ENCODE data around the gene SYT6.

SYT6 gene

GRCh38 chr1:114094363-114094634, 59.4 kb downstream of the SYT6 start:
- no peak overlapping the region for H3K4me3 ChIP-seq (ENCODE audit: low read depth, low read length)
- no peak for TF ChIP-seq CTCF (conservative IDR thresholded peaks at IDR 0.05; ENCODE audit: low read depth, low read length)
- DNase-seq (ENCODE audit: low read depth) = peak; percentile 22

GRCh38 chr1:114093624-114094362, 59.9 kb downstream of the SYT6 start:
- peak; percentile 29 for DNase-seq (ENCODE audit: low read depth)
- peak; percentile 16 for TF ChIP-seq CTCF (conservative IDR thresholded peaks at IDR 0.05; ENCODE audit: low read depth, low read length)
- H3K4me3 ChIP-seq (ENCODE audit: low read depth, low read length) = no peak overlapping the region

GRCh38 chr1:114092186-114093062, 61.2 kb downstream of the SYT6 start:
- no peak for TF ChIP-seq CTCF (conservative IDR thresholded peaks at IDR 0.05; ENCODE audit: low read depth, low read length)
- no peak for DNase-seq (ENCODE audit: low read depth)
- H3K4me3 ChIP-seq (ENCODE audit: low read depth, low read length) = no peak overlapping the region

GRCh38 chr1:114091711-114092110, 62.0 kb downstream of the SYT6 start:
- no peak overlapping the region for H3K4me3 ChIP-seq (ENCODE audit: low read depth, low read length)
- no peak for TF ChIP-seq CTCF (conservative IDR thresholded peaks at IDR 0.05; ENCODE audit: low read depth, low read length)
- DNase-seq (ENCODE audit: low read depth) = no peak

- no peak for DNase-seq (ENCODE audit: low read depth)
- TF ChIP-seq CTCF (conservative IDR thresholded peaks at IDR 0.05; ENCODE audit: low read depth, low read length) = no peak
Measured at GRCh38 chr1:114090738-114091505, 62.7 kb downstream of the SYT6 start.

GRCh38 chr1:114089502-114090138, 64.0 kb downstream of the SYT6 start:
- DNase-seq (ENCODE audit: low read depth) = no peak
- TF ChIP-seq CTCF (conservative IDR thresholded peaks at IDR 0.05; ENCODE audit: low read depth, low read length) = no peak
- H3K4me3 ChIP-seq (ENCODE audit: low read depth, low read length) = no peak overlapping the region

More at GRCh38 chr1:114090738-114091505, 62.7 kb downstream of the SYT6 start:
- H3K4me3 ChIP-seq (ENCODE audit: low read depth, low read length) = no peak overlapping the region
